ENCODE results near the gene MIB2. TPM values are rescaled to one million over a fixed set of nuclear protein-coding genes. Genes with fewer than 3 reads are reported as not detected.

The MIB2 gene
- total and polyA plus RNA-seq, 2 of the 4 experiments (the other 2 are of a cell fraction) = 17.2 to 47.8 TPM

DNA sequence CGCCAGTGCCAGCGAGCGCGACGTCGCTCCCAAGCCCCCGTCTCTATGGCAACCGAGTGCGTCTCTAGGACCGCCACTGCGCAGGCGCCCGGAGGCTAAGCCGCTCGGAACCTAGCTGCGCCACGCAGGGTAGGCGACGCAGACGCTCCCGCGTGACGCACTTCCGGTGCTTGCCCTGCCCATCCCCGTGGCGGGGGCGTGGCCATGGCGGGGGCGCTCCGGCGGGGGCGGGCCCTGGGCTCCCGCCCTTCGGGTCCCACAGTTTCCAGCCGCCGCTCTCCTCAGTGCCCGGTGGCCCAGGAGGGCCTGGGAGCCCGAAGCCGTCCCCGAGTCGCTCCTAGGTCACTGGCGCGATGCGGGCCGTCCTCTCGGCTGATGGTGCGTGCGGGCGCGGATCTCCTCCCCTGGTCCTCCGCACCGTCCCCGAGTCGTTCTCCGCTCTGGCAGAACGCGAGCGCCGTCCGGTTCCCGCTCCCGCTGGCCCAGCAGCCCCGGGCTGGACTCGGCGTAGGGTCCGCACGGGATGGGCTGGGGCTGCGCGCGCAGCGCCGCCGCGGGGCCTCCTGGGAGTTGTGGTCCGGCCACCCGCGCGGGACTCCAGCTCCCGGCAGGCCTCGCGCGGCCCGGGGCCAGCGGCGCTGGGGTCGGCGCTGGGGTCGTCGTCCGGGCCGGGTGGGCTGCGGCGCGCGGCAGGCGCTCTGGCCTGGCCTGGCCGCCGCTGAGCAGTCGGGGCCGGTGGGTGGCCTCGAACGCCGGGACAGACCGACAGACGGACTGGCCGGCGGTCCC lies at the start of gene MIB2 (continued):
- TF ChIP-seq RAD21 (IDR thresholded peaks at IDR 0.05; ENCODE audit: low read length) (no peak), RCOR1 (IDR thresholded peaks at IDR 0.05; ENCODE audit: insufficient replicate concordance, low read length) (no peak), CEBPB (IDR thresholded peaks at IDR 0.05; ENCODE audit: low read depth, low read length) (no peak), USF2 (IDR thresholded peaks at IDR 0.05; ENCODE audit: low read depth, low read length) (peak; percentile 57; the same call in 1 of the 2 replicates)
